K562 (cell line): Measurements from ENCODE around the gene DIP2A. TPM values are rescaled to one million over a fixed set of nuclear protein-coding genes. Genes with fewer than 3 reads are reported as not detected.

ENCODE experiments used
- ATF2 ChIP-seq: sonication (generic); formaldehyde crosslinking; IDR thresholded peaks from 2 replicates; pipeline ENCODE4 v1.8.1; 2022; ENCODE audit warnings: missing genetic modification reagents
- GTF2A2 ChIP-seq: IDR thresholded peaks from 2 replicates; pipeline ENCODE4 v1.6.1; 2016; ENCODE audit warnings: mild to moderate bottlenecking, missing genetic modification characterization, missing compliant biosample characterization
- ID3 ChIP-seq, 2 experiments: fragments of 250-450 bp in 1 of 2; fragments of 450-650 bp in 1 of 2; sonication (Bioruptor Pico) in 1 of 2; IDR thresholded peaks; 2 replicates each; pipeline versions ENCODE4 v1.6.1 to v1.8.0; 2016 to 2021; ENCODE audit warnings: mild to moderate bottlenecking in 2 of 2, moderate library complexity in 2 of 2, missing compliant biosample characterization in 1 of 2, missing genetic modification characterization in 1 of 2
- NR1H2 ChIP-seq: sonication (generic); formaldehyde crosslinking; IDR thresholded peaks from 2 replicates; pipeline ENCODE4 v1.4.0; 2020; ENCODE audit warnings: mild to moderate bottlenecking, missing genetic modification reagents
- PRDM10 ChIP-seq: fragments of 450-650 bp; IDR thresholded peaks from 2 replicates; pipeline ENCODE4 v1.6.1; 2018; ENCODE audit not compliant: partially characterized antibody
- RAD21 ChIP-seq, 2 experiments: fragments of 250-450 bp in 1 of 2; fragments of 450-650 bp in 1 of 2; sonication (Bioruptor Pico) in 1 of 2; formaldehyde crosslinking in 1 of 2; IDR thresholded peaks in 1 of 2; conservative IDR thresholded peaks in 1 of 2; 2 replicates each; pipeline versions ENCODE4 v1.4.0 to v1.8.0; 2020 to 2022; ENCODE audit warnings: mild to moderate bottlenecking in 2 of 2, moderate library complexity in 1 of 2
- TAF7 ChIP-seq: fragments of 450-650 bp; IDR thresholded peaks from 2 replicates; pipeline ENCODE4 v1.6.1; 2016; ENCODE audit warnings: missing genetic modification characterization, missing compliant biosample characterization
- ZBTB5 ChIP-seq: fragments of 450-650 bp; IDR thresholded peaks from 2 replicates; pipeline ENCODE4 v1.6.1; 2017; ENCODE audit warnings: antibody characterized with exemption
- polyA plus RNA-seq, 8 experiments: library from polyadenylated mRNA; depleted of rRNA in 4 of 8; stranded (reverse) in 5 of 8; unstranded in 3 of 8; fragments of >200 nt; fragmentation: Nextera tagmentation in 2 of 8; fragmentation: Illumina TruSeq in 1 of 8; extraction: Ambion mirVana in 2 of 8; extraction: Trizol in 1 of 8; gene quantifications; 2 replicates each; pipeline versions ENCODE4 v1.2.1 to v1.2.3, GENCODE V29; 2011 to 2014; ENCODE audit warnings: inconsistent platforms in 1 of 8, missing spikeins in 1 of 8
- total RNA-seq, 7 experiments: library from RNA; depleted of rRNA in 6 of 7; stranded (reverse); fragments of >200 nt in 6 of 7; fragmentation: Illumina TruSeq in 2 of 7; extraction: Trizol in 2 of 7; gene quantifications; 2 replicates each; pipeline versions ENCODE4 v1.2.1 to v1.2.3, GENCODE V29; 2011 to 2021; ENCODE audit warnings: low replicate concordance in 1 of 7
- TF ChIP-seq, protein P1 (sequence below), 2 experiments: fragments of 450-650 bp in 1 of 2; sonication (generic) in 1 of 2; formaldehyde crosslinking in 1 of 2; IDR thresholded peaks in 1 of 2; conservative IDR thresholded peaks in 1 of 2; 2 replicates each; pipeline versions ENCODE4 v1.6.1 to v1.8.1; 2016 to 2023; ENCODE audit warnings: mild to moderate bottlenecking in 2 of 2, moderate library complexity in 2 of 2, inconsistent platforms in 1 of 2, missing genetic modification reagents in 1 of 2
- TF ChIP-seq, protein P2 (sequence below): fragments of 450-650 bp; IDR thresholded peaks from 2 replicates; pipeline ENCODE4 v1.6.1; 2018; ENCODE audit warnings: mild to moderate bottlenecking, low read depth; ENCODE audit not compliant: partially characterized antibody

The DIP2A gene
- total and polyA plus RNA-seq, 9 of the 15 experiments (the other 6 are each of a cell fraction or from before 2014, with no cell fraction given) = 4.3 to 34.5 (median 20.3) TPM

GRCh38 chr21:46480466-46480865, 21.8 kb downstream of the DIP2A start (continued):
- TF ChIP-seq, protein P1, sequence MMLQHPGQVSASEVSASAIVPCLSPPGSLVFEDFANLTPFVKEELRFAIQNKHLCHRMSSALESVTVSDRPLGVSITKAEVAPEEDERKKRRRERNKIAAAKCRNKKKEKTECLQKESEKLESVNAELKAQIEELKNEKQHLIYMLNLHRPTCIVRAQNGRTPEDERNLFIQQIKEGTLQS (IDR thresholded peaks at IDR 0.05) = no peak
- TF ChIP-seq, protein P1 (CRISPR knock-in tag; conservative IDR thresholded peaks at IDR 0.05) = no peak
- TF ChIP-seq NR1H2 (no peak), RAD21 (CRISPR knock-in tag; conservative IDR thresholded peaks at IDR 0.05 in 1 of 2, IDR thresholded peaks at IDR 0.05 in 1 of 2) (no peak), GTF2A2 (tag) (no peak), ZBTB5 (no peak), PRDM10 (no peak), ATF2 (CRISPR knock-in tag) (no peak), ID3 (CRISPR knock-in tag; IDR thresholded peaks at IDR 0.05) (no peak), ID3 (tag; IDR thresholded peaks at IDR 0.05) (no peak), TAF7 (tag) (no peak)
- TF ChIP-seq, protein P2, sequence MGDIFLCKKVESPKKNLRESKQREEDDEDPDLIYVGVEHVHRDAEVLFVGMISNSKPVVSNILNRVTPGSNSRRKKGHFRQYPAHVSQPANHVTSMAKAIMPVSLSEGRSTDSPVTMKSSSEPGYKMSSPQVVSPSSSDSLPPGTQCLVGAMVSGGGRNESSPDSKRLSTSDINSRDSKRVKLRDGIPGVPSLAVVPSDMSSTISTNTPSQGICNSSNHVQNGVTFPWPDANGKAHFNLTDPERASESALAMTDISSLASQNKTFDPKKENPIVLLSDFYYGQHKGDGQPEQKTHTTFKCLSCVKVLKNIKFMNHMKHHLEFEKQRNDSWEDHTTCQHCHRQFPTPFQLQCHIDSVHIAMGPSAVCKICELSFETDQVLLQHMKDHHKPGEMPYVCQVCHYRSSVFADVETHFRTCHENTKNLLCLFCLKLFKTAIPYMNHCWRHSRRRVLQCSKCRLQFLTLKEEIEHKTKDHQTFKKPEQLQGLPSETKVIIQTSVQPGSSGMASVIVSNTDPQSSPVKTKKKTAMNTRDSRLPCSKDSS = no peak
